Stimulated activated CD4-positive, alpha-beta T cell treated with anti-CD3 and anti-CD28 coated beads, Interleukin-12 subunit alpha, Interleukin-12 subunit beta, amount 100 ng/mL, for 24 hours (primary cell): Measurements from ENCODE around the gene F10.
"Not testable (repeated sequence)": the region's sequence is repeated elsewhere in the genome, so short reads cannot be mapped to it uniquely, and the experiment has no call there.

Source experiments
- DNase-seq, 2 experiments: peaks; one replicate each; pipeline ENCODE4 v3.0.0-alpha.2; 2020; ENCODE audit warnings: low read depth in 2 of 2

The F10 gene

GRCh38 chr13:113122550-113123225, at the start of gene F10:
TSS of gene F10 (plus strand) at chr13:113122799. CDS start at chr13:113122856, 57 bp downstream.
- DNase-seq: no peak

DNA sequence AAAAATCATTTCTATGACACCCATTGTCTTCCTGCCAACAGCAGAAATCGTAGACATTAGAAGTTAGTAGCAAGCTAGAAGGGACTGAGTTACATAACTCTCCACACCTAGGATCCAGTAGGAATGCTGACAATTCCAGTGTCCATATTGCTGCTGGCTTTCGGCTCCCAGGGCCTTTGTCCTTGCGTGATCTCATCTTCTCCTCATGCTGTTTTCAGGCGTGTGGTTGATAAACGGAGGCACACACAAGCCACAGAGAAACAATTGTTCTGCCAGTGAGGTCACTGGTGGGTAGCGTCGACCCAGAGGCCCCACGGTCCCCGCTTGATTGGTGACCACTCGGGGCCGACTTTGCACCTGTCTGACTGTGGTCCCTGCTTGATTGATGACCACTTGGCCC, 48.7 kb upstream of the F10 start:
- DNase-seq: no peak

- DNase-seq: no peak
Measured at GRCh38 chr13:113074401-113074800, 48.2 kb upstream of the F10 start.

DNA sequence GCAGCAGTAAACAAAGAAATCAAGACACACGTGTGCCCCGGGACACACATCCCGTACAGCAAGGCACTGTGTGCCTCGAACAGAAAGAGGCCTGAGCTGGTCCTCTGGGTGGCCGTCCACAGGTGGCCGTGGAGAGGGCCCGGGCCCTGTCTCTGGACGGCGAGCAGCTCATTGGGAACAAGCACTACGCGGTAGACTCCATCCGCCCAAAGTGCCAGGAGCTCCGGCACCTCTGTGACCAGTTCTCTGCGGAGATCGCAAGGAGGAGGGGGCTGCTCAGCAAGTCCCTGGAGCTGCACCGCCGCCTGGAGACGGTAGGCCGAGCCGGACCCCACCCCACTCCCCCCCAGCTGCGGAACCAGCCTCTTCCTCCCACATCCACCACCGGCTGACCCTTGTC, 47.7 kb upstream of the F10 start:
- no peak for DNase-seq

- no peak for DNase-seq
Measured at GRCh38 chr13:113075711-113076110, 46.9 kb upstream of the F10 start.

- DNase-seq: no peak
Measured at GRCh38 chr13:113076681-113077401, 45.8 kb upstream of the F10 start.

- DNase-seq: no peak
Measured at GRCh38 chr13:113077566-113077952, 45.0 kb upstream of the F10 start.

GRCh38 chr13:113077953-113078901, 44.4 kb upstream of the F10 start:
- DNase-seq: no peak

GRCh38 chr13:113078902-113079780, 43.5 kb upstream of the F10 start:
- no peak for DNase-seq

- not testable (repeated sequence) for DNase-seq
Measured at GRCh38 chr13:113079781-113080080, 42.9 kb upstream of the F10 start.

GRCh38 chr13:113080361-113080831, 42.2 kb upstream of the F10 start:
- DNase-seq: no peak

DNA sequence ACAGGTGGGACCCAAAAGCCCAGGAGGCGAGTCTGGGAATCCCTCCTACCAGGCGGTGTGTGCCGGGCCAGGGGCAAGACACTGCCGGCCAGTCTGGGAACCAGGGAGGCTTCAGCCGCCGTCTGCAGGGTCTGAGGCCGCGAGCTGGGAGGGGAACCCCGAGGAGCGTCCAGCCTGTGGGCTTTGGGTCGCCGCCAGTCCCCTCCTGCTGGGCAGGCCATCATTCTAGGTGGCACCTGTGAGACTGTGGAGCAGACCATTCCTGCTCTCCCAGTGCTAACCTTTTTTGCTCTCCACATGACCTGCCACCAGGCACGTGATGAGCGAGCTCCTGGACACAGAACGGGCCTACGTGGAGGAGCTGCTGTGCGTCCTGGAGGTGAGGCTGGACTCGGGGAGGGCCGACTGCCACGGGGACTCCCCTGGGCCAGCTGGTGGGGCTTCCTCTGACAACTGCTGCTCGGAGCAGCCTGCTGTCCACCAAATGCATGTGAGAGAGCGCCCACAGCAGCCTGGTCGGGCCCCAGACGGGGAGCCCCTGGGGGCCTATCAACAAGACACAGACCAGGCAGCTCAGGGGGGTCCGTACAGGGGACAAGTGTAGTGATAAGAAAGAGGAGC, 41.6 kb upstream of the F10 start:
- DNase-seq: no peak

GRCh38 chr13:113082198-113083021, 40.2 kb upstream of the F10 start:
- no peak for DNase-seq

DNA sequence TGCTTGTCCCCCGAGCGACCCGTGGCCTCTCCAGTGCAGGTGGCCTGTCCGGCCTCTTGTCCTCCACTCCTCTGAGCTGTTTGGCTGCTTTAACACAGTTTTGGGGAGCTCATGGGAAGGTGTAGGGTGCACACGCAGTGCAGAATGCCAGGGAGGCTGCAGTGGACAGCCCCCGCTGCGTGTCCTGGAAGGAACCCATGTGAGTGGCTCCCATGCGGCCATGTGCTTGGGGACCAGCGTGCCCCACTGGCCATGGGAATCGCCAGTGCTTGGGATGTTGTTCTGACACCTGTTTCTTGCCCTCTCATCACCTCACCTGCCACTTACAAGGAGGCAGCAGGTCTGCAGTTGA, 39.6 kb upstream of the F10 start:
- DNase-seq: no peak

DNA sequence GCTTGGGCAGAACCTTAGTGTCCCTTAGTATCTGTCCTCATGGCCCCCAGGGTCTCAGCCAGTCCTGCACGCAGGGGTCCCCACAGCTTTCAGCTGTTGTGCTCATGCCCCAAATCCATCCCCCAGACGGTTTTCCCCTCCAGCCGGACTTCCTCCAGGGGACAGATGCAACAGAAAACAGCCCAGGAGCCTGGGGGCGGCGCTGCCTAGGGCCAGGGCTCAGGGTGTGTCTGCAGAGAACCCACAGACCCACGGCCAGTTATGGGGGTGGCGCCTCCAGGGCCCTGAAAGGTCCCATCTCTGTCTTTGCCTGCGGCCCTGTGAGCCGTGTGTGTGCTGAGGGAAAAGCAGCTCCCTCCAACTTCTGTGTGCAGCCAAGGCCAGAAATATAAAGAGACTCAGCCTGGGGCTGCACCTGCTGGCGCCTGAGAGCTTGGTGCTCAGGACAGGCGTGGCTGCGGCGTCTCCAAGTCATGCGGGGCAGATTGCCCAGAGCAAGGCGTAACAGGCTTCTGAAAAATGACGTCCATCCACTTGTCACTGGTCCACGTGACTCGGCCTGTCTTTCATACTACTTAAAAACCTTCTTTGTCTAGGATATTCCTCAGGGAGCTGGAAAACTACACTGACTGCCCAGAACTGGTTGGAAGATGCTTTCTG, 39.1 kb upstream of the F10 start:
- DNase-seq: no peak

GRCh38 chr13:113084094-113084942, 38.3 kb upstream of the F10 start:
- DNase-seq: no peak

GRCh38 chr13:113084943-113085540, 37.6 kb upstream of the F10 start:
- DNase-seq: no peak

GRCh38 chr13:113086031-113086750, 36.4 kb upstream of the F10 start:
- no peak for DNase-seq
